Activated CD4-positive, alpha-beta memory T cell treated with anti-CD3 and anti-CD28 coated beads, Interleukin-2, amount 10 ng/mL, durations not matched to agents 7 days and 5 days (primary cell): Measurements from ENCODE around the gene NLK. TPM values are rescaled to one million over a fixed set of nuclear protein-coding genes. Genes with fewer than 3 reads are reported as not detected.
"Not testable (repeated sequence)": the region's sequence is repeated elsewhere in the genome, so short reads cannot be mapped to it uniquely, and the experiment has no call there.

ENCODE experiments used
- CTCF ChIA-PET: fragments of 350-600 bp; sonication (Branson Sonifier 250); formaldehyde crosslinking; loops from one replicate; lab custom pipeline; 2021; ENCODE audit warnings: antibody characterized with exemption, inconsistent platforms; lab: Charles Lee
- POLR2A ChIA-PET: fragments of 350-600 bp; sonication (Branson Sonifier 250); formaldehyde crosslinking; loops from one replicate; lab custom pipeline; 2021; ENCODE audit warnings: antibody characterized with exemption; lab: Charles Lee
- DNase-seq: peaks from one replicate; pipeline ENCODE4 v3.0.0-alpha.2; 2020
- H3K27ac Mint-ChIP-seq: one replicate; pipeline ENCODE4 v1.8.0; 2021; ENCODE audit warnings: mild to moderate bottlenecking, mixed read lengths
- H3K27me3 Mint-ChIP-seq: one replicate; pipeline ENCODE4 v1.8.0; 2021; ENCODE audit warnings: mixed read lengths
- H3K36me3 Mint-ChIP-seq: one replicate; pipeline ENCODE4 v1.8.0; 2021; ENCODE audit warnings: low read depth, mixed read lengths
- H3K4me1 Mint-ChIP-seq: one replicate; pipeline ENCODE4 v1.8.0; 2021; ENCODE audit warnings: mixed read lengths
- H3K4me3 Mint-ChIP-seq: one replicate; pipeline ENCODE4 v1.8.0; 2021; ENCODE audit warnings: mild to moderate bottlenecking, mixed read lengths
- H3K9me3 Mint-ChIP-seq: one replicate; pipeline ENCODE4 v1.8.0; 2021; ENCODE audit warnings: mixed read lengths
- total RNA-seq, 2 experiments: library from RNA; stranded (reverse); gene quantifications; one replicate each; pipeline ENCODE4 v1.2.3, GENCODE V29; 2021

Gene NLK
- 10 to 100 TPM; 10.7 to 12.8 TPM for total RNA-seq

GRCh38 chr17:28042657-28042720 lies at the start of gene NLK:
TSS of gene NLK (plus strand) at chr17:28042677. CDS start at chr17:28042874, 197 bp downstream.
- no peak for DNase-seq
- peaks cover 61% of the 10 kb centered on the region for H3K4me1 Mint-ChIP-seq
- peaks cover 7% of the 10 kb centered on the region for H3K27me3 Mint-ChIP-seq
- ChIA-PET CTCF (no interaction called here), POLR2A (interaction anchor here (1.0 kb wide), 1 partner anchor 149 kb away, joined by 3 read pairs; no protein-coding TSS in a partner anchor)
- peak within 1 kb of the TSS; percentile 78 for H3K27ac Mint-ChIP-seq
- H3K4me3 Mint-ChIP-seq = peak within 1 kb of the TSS; percentile 80
- H3K9me3 Mint-ChIP-seq = no peaks in the 10 kb centered on the region
- peaks cover 29% of the 10 kb centered on the region for H3K36me3 Mint-ChIP-seq

DNA sequence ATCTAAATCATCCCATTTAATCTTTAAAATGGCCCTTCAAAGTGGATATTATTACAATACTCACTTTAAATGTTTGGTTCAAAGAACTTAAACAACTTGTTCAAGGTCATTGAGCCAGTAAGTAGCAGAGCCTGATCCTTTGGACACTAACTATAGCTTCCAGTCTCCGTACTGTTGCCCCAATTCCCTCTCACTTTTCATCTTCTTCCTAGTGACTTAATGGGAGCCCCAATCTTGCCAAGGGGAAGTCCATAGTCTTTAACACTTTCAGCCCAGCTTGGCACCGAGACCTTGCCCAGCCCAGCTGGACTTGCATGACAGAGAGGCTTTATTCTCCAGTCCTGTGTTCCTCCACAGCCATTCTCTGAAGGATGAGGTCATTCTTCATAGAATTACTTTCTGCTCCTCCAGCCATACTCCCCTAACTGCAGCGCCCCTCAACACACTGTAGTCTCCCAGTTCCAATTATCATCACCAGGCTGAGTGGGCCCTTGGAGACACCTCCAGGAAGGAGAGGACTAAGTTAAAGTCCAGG lies 49.2 kb upstream of the NLK start:
- Mint-ChIP-seq H3K4me1 (no peaks in the 10 kb centered on the region), H3K27me3 (peaks cover 24% of the 10 kb centered on the region), H3K9me3 (no peaks in the 10 kb centered on the region), H3K27ac (no peak overlapping the region), H3K4me3 (no peak overlapping the region), H3K36me3 (no peaks in the 10 kb centered on the region)
- ChIA-PET POLR2A (no interaction called here), CTCF (no interaction called here)
- DNase-seq = no peak

GRCh38 chr17:27993723-27994310 lies 48.7 kb upstream of the NLK start:
- Mint-ChIP-seq H3K4me3 (no peak overlapping the region), H3K4me1 (no peaks in the 10 kb centered on the region), H3K27me3 (peaks cover 26% of the 10 kb centered on the region), H3K27ac (no peak overlapping the region), H3K9me3 (no peaks in the 10 kb centered on the region), H3K36me3 (no peaks in the 10 kb centered on the region)
- DNase-seq = no peak
- ChIA-PET POLR2A (no interaction called here), CTCF (no interaction called here)

DNA sequence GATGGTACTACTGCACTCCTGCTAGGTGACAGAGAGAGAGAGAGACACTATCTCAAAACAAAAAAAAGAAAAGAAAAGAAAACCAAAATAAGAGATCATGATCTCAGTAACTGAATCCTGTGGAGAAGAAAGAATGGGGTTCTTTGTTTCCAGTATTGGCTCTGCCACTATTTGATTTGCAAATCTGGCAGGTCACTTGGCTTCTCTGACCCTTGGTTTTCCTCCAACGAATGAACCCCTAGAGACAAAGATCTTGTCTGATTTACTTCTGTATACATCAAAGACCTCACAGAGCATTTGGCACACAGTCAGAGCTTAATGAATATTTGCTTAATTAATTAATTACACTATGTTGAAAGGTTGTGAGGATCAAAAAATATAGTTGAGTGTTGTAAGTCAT lies 47.9 kb upstream of the NLK start:
- H3K36me3 Mint-ChIP-seq = no peaks in the 10 kb centered on the region
- H3K27ac Mint-ChIP-seq = no peak overlapping the region
- no peaks in the 10 kb centered on the region for H3K9me3 Mint-ChIP-seq
- no peak for DNase-seq
- H3K27me3 Mint-ChIP-seq = peaks cover 27% of the 10 kb centered on the region
- H3K4me1 Mint-ChIP-seq = no peaks in the 10 kb centered on the region
- CTCF ChIA-PET = no interaction called here
- no peak overlapping the region for H3K4me3 Mint-ChIP-seq
- POLR2A ChIA-PET = no interaction called here

DNA sequence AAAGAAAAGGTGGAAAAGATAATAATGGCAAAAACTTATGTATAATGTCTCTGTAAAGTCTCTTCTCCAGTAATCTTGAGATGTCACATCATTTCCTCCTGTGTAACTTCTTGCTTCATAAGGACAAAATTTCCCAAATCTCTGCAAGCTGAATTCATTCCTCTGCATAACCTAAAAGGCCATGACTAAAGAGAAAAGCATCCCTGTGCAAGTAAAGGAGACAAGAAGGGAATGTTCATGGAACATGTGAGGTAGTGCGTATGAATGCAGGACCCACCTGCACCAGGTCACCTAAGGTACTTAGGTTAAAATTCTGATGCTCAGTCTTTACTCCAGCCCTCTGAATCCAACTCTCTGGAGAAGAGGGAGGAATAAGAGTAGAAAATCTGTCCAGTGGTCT lies 46.9 kb upstream of the NLK start:
- POLR2A ChIA-PET = no interaction called here
- Mint-ChIP-seq H3K4me3 (no peak overlapping the region), H3K36me3 (no peaks in the 10 kb centered on the region), H3K9me3 (no peaks in the 10 kb centered on the region), H3K4me1 (no peaks in the 10 kb centered on the region), H3K27me3 (peaks cover 27% of the 10 kb centered on the region), H3K27ac (no peak overlapping the region)
- DNase-seq = no peak
- CTCF ChIA-PET = no interaction called here

DNA sequence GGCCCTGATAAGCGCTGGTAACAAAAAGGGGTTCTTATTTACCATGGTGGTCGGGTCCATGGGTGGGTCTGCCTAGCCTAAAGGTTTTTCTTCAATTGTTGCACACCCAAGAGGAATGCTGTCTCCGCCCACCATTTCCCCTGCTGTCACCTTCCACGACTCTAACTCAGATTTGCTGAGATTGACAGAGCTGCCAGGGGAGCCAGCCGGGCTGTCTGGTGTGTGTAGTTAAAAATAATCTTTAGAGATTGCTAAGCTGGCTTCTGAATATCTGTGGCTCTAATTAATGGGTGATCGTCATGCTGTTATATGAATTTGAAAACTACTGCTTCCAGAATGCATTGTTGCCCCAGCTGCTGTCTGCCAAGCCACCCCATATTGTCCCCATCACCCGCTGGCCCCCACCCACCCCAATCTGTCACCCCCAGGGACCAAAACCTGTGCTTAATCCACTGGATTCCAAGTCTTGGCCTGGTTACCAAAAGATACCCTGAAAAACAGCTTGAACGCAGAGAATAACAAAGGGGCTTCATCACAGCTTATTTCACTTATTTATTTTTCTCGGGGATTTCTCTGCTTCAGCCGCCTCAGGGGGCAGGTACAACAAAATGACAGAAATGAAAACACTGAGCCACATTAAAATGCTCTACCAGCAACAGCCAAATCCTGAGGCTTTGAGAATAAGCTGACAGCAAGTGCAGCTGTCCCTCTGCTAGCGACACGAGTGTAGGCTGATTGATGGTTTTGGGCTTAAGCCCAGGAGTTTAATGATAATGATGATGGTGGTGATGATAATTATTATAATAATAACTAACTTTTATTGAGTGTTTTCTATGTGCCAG lies 46.1 kb upstream of the NLK start:
- H3K4me1 Mint-ChIP-seq = no peaks in the 10 kb centered on the region
- ChIA-PET POLR2A (interaction anchor here (1.2 kb wide), 1 partner anchor 14 kb away, joined by 3 read pairs; no protein-coding TSS in a partner anchor), CTCF (no interaction called here)
- no peak overlapping the region for H3K4me3 Mint-ChIP-seq
- H3K27me3 Mint-ChIP-seq = peaks cover 22% of the 10 kb centered on the region
- H3K36me3 Mint-ChIP-seq = no peaks in the 10 kb centered on the region
- DNase-seq = no peak
- no peak overlapping the region for H3K27ac Mint-ChIP-seq
- no peaks in the 10 kb centered on the region for H3K9me3 Mint-ChIP-seq

DNA sequence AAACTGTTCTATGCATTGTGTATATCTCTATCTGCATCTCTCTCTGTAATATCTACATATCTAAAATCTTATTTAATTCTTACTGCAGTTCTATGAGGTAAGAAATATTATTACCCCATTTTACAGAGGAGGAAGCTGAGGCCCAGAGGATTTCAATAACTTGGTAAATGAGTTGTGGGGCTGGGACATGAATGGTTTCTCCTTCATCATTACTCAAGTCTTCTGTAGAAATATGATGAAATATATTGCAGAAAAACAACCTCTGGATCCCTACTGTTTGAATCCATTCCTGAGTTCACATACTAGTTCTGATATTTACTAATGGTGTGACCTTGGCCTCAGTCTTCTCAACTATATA lies 45.5 kb upstream of the NLK start:
- H3K9me3 Mint-ChIP-seq = no peaks in the 10 kb centered on the region
- POLR2A ChIA-PET = interaction anchor here (1.2 kb wide), 1 partner anchor 13 kb away, joined by 3 read pairs; no protein-coding TSS in a partner anchor
- H3K4me1 Mint-ChIP-seq = no peaks in the 10 kb centered on the region
- no peaks in the 10 kb centered on the region for H3K36me3 Mint-ChIP-seq
- peaks cover 20% of the 10 kb centered on the region for H3K27me3 Mint-ChIP-seq
- DNase-seq = no peak
- H3K27ac Mint-ChIP-seq = no peak overlapping the region
- CTCF ChIA-PET = no interaction called here
- H3K4me3 Mint-ChIP-seq = no peak overlapping the region

DNA sequence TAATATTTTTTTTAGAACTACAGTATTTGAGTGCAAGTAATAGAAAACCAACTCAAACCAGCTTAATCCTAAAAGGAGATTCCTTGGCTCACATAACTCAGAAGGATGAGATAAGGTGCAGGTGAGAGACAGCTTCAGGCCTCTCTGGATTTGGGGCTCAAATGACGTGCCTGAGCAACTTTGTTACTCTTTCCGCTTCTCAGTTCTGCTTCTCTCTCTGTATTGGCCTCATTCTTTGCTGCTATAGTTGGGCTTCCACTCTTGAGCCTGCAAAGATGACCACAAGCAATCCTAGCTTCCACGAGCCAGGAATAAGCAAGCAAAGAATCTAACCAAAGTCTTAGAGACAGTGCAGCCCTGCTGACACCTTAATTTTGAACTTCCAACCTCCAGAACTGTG lies 45.0 kb upstream of the NLK start:
- ChIA-PET POLR2A (interaction anchor here (1.2 kb wide), 1 partner anchor 13 kb away, joined by 3 read pairs; no protein-coding TSS in a partner anchor), CTCF (no interaction called here)
- Mint-ChIP-seq H3K36me3 (no peaks in the 10 kb centered on the region), H3K27ac (no peak overlapping the region), H3K4me1 (no peaks in the 10 kb centered on the region), H3K27me3 (peaks cover 18% of the 10 kb centered on the region), H3K4me3 (no peak overlapping the region), H3K9me3 (no peaks in the 10 kb centered on the region)
- no peak for DNase-seq

GRCh38 chr17:28001149-28001548 lies 41.3 kb upstream of the NLK start:
- H3K9me3 Mint-ChIP-seq = no peaks in the 10 kb centered on the region
- H3K27ac Mint-ChIP-seq = no peak overlapping the region
- H3K4me1 Mint-ChIP-seq = peaks cover 1% of the 10 kb centered on the region
- H3K36me3 Mint-ChIP-seq = no peaks in the 10 kb centered on the region
- ChIA-PET CTCF (interaction anchor here (1.3 kb wide), 1 partner anchor 107 kb away, joined by 4 read pairs; no protein-coding TSS in a partner anchor), POLR2A (no interaction called here)
- H3K27me3 Mint-ChIP-seq = peaks cover 7% of the 10 kb centered on the region
- no peak for DNase-seq
- no peak overlapping the region for H3K4me3 Mint-ChIP-seq

DNA sequence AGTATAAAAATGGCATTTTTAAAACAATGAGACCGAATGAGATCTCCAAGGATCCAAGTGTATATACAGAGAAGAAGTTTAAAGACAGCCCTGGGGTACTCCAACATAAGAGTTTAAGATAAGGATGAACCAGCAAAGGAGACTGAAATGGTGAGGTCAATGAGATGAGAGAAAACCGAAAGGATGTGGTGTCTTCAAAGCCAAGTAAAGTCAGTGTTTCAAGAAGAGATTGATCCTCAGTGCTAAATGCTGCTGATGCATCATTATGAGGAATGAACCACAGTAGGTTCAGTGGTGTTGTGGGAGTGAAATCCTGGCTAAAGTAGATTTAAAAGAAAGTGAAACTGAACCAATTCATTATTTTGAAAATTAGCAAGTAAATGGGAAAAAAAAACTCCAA lies 38.1 kb upstream of the NLK start:
- Mint-ChIP-seq H3K36me3 (no peaks in the 10 kb centered on the region), H3K27ac (no peak overlapping the region), H3K4me1 (peaks cover 1% of the 10 kb centered on the region), H3K27me3 (no peaks in the 10 kb centered on the region), H3K4me3 (no peak overlapping the region), H3K9me3 (no peaks in the 10 kb centered on the region)
- ChIA-PET CTCF (no interaction called here), POLR2A (no interaction called here)
- DNase-seq = no peak

- H3K4me1 Mint-ChIP-seq, H3K27me3 Mint-ChIP-seq, H3K27ac Mint-ChIP-seq, DNase-seq, POLR2A ChIA-PET, H3K4me3 Mint-ChIP-seq, CTCF ChIA-PET, H3K36me3 Mint-ChIP-seq, H3K9me3 Mint-ChIP-seq: not testable (repeated sequence)
These were observed 34.6 kb upstream of the NLK start for GRCh38 chr17:28007925-28008324.

GRCh38 chr17:28008513-28008912 lies 34.0 kb upstream of the NLK start:
- H3K9me3 Mint-ChIP-seq = no peaks in the 10 kb centered on the region
- ChIA-PET CTCF (no interaction called here), POLR2A (no interaction called here)
- no peak overlapping the region for H3K27ac Mint-ChIP-seq
- peaks cover 1% of the 10 kb centered on the region for H3K4me1 Mint-ChIP-seq
- H3K4me3 Mint-ChIP-seq = no peak overlapping the region
- no peaks in the 10 kb centered on the region for H3K36me3 Mint-ChIP-seq
- DNase-seq = no peak
- H3K27me3 Mint-ChIP-seq = peaks cover 11% of the 10 kb centered on the region

DNA sequence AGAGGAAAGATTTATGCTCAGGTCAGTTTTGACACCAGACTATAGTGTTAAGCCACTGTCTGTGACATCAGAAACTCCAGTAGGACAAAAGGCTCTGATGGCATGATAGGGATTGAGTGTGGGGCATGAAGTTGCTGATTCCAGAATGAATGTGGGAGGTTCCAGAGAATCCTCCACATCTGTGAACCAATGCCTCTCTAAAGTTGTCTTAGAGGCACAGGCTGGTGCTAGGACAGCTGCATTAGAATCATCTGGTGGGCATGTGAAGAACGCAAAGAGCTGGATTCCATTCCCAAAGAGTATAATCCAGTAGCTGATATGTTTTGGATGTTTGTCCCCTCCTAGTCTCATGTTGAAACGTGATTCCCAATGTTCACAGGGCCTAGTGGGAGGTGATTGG lies 32.1 kb upstream of the NLK start:
- Mint-ChIP-seq H3K27ac (no peak overlapping the region), H3K4me3 (no peak overlapping the region), H3K9me3 (no peaks in the 10 kb centered on the region), H3K4me1 (no peaks in the 10 kb centered on the region), H3K36me3 (no peaks in the 10 kb centered on the region), H3K27me3 (peaks cover 19% of the 10 kb centered on the region)
- DNase-seq = no peak
- POLR2A ChIA-PET = interaction anchor here (0.7 kb wide), 1 partner anchor 13 kb away, joined by 3 read pairs; no protein-coding TSS in a partner anchor
- CTCF ChIA-PET = no interaction called here
